Lower lobe of right lung (tissue), 2 donors: ENCODE results near the gene IFNLR1. TPM values are rescaled to one million over a fixed set of nuclear protein-coding genes. Genes with fewer than 3 reads are reported as not detected.

ENCODE experiments used
- ATAC-seq, 2 donors: fragments of 200-7000 bp; cut with Tn5 transposase; one replicate each; pipeline ENCODE4 v1.9.1; 2020 to 2022; ENCODE audit warnings: mild to moderate bottlenecking in 2 of 2, moderate library complexity in 2 of 2
- DNase-seq: peaks from one replicate; pipeline ENCODE4 v3.0.0-alpha.2; 2020
- H3K27ac ChIP-seq: fragments of 200-600 bp; one replicate; pipeline ENCODE4 v1.8.0; 2022
- H3K27me3 ChIP-seq: fragments of 200-600 bp; one replicate; pipeline ENCODE4 v1.8.0; 2022; ENCODE audit warnings: low read depth
- H3K36me3 ChIP-seq: fragments of 200-600 bp; one replicate; pipeline ENCODE4 v1.8.0; 2022; ENCODE audit warnings: mild to moderate bottlenecking
- H3K4me1 ChIP-seq: fragments of 200-600 bp; one replicate; pipeline ENCODE4 v1.8.0; 2022
- H3K4me3 ChIP-seq: fragments of 200-600 bp; one replicate; pipeline ENCODE4 v1.8.0; 2022; ENCODE audit warnings: mild to moderate bottlenecking
- H3K9me3 ChIP-seq: fragments of 200-600 bp; one replicate; pipeline ENCODE4 v1.8.0; 2022
- CTCF ChIP-seq: fragments of 200-600 bp; IDR thresholded peaks from one replicate; pipeline ENCODE4 v1.8.0; 2022; ENCODE audit warnings: antibody characterized with exemption, mild to moderate bottlenecking
- intact Hi-C: fragments of 100-400 bp; cut with DNase I; formaldehyde crosslinking; loops from one replicate; pipeline ENCODE4 v1.11.0; 2022
- total RNA-seq: library from RNA; stranded (reverse); fragmentation: NEBNext Ultra II Directional; extraction: Animal tissue kit (Norgen Biotek cat#: 25700); gene quantifications from one replicate; pipeline ENCODE4 v1.2.1, GENCODE V29; 2021
- donor health status: DM: no; HTN: yes; CAD: no; lungs with severe emphysema.

Gene IFNLR1
- total RNA-seq, 1 donor from 2014 or later, result 11.7 TPM

GRCh38 chr1:24201941-24202440, 14.9 kb upstream of the IFNLR1 start:
- peak; percentile 77 for TF ChIP-seq CTCF
- intact Hi-C loops, result loop anchor here (10.0 kb wide), 1 partner anchor 183 kb away; no protein-coding TSS in a partner anchor
- Histone ChIP-seq H3K4me1 (peaks cover 4% of the 10 kb centered on the region), H3K4me3 (no peak overlapping the region), H3K27ac (no peak overlapping the region), H3K9me3 (no peaks in the 10 kb centered on the region), H3K36me3 (no peaks in the 10 kb centered on the region), H3K27me3 (no peaks in the 10 kb centered on the region)
- ATAC-seq (peak; percentile 75 to 80), DNase-seq (peak; percentile 70)

GRCh38 chr1:24199291-24199900, 12.3 kb upstream of the IFNLR1 start:
- H3K27me3 ChIP-seq, result no peaks in the 10 kb centered on the region
- DNase-seq, result no peak
- peak; percentile 85 for TF ChIP-seq CTCF
- H3K4me3 ChIP-seq, result peak overlapping the region; percentile 11
- no peaks in the 10 kb centered on the region for H3K36me3 ChIP-seq
- peaks cover 4% of the 10 kb centered on the region for H3K4me1 ChIP-seq
- peak; percentile 68 to 80 for ATAC-seq
- intact Hi-C loops, result no loop called here
- no peak overlapping the region for H3K27ac ChIP-seq
- H3K9me3 ChIP-seq, result no peaks in the 10 kb centered on the region

- Histone ChIP-seq H3K4me3 (no peak overlapping the region), H3K4me1 (peaks cover 4% of the 10 kb centered on the region), H3K27me3 (no peaks in the 10 kb centered on the region), H3K27ac (no peak overlapping the region), H3K9me3 (no peaks in the 10 kb centered on the region), H3K36me3 (no peaks in the 10 kb centered on the region)
- intact Hi-C loops, result no loop called here
- DNase-seq, result no peak
- no peak for ATAC-seq
- no peak for TF ChIP-seq CTCF
These were observed 11.7 kb upstream of the IFNLR1 start for GRCh38 chr1:24198766-24199165.

- Histone ChIP-seq H3K4me3 (no peak overlapping the region), H3K4me1 (peaks cover 17% of the 10 kb centered on the region), H3K27ac (no peak overlapping the region), H3K9me3 (no peaks in the 10 kb centered on the region), H3K27me3 (no peaks in the 10 kb centered on the region), H3K36me3 (no peaks in the 10 kb centered on the region)
- no peak for TF ChIP-seq CTCF
- ATAC-seq (no peak), DNase-seq (no peak)
- intact Hi-C loops, result no loop called here
These were observed 8.8 kb upstream of the IFNLR1 start for GRCh38 chr1:24195874-24196273.

- TF ChIP-seq CTCF, result no peak
- H3K27ac ChIP-seq, result no peak overlapping the region
- H3K36me3 ChIP-seq, result no peaks in the 10 kb centered on the region
- H3K27me3 ChIP-seq, result no peaks in the 10 kb centered on the region
- H3K4me1 ChIP-seq, result peaks cover 21% of the 10 kb centered on the region
- H3K9me3 ChIP-seq, result no peaks in the 10 kb centered on the region
- no peak for ATAC-seq
- H3K4me3 ChIP-seq, result no peak overlapping the region
- intact Hi-C loops, result no loop called here
- no peak for DNase-seq
These were observed 8.0 kb upstream of the IFNLR1 start for GRCh38 chr1:24195136-24195535.
